Loucy (cell line): Measurements from ENCODE around the gene SULT1B1.

Source experiments
- H2AFZ ChIP-seq: fragments of 200-600 bp; sonication (generic); 2 replicates; pipeline ENCODE4 v1.6.0; 2016; ENCODE audit warnings: antibody characterized with exemption, mild to moderate bottlenecking, low read length, moderate library complexity
- H3F3A ChIP-seq: fragments of 200-600 bp; 2 replicates; pipeline ENCODE4 v1.6.0; 2016; ENCODE audit warnings: antibody characterized with exemption, low read depth, mild to moderate bottlenecking
- H3K27me3 ChIP-seq: fragments of 200-600 bp; sonication (generic); 2 replicates; pipeline ENCODE4 v1.6.1; 2014; ENCODE audit warnings: low read length, mild to moderate bottlenecking; ENCODE audit not compliant: insufficient read depth, poor library complexity, severe bottlenecking
- H3K36me3 ChIP-seq: fragments of 200-600 bp; sonication (generic); 2 replicates; pipeline ENCODE4 v1.6.1; 2016; ENCODE audit warnings: low read length; ENCODE audit not compliant: insufficient read depth
- H3K4me1 ChIP-seq: fragments of 200-600 bp; sonication (generic); 2 replicates; pipeline ENCODE4 v1.5.1; 2014; ENCODE audit warnings: low read length, mild to moderate bottlenecking; ENCODE audit not compliant: insufficient read depth, poor library complexity, severe bottlenecking
- H3K4me2 ChIP-seq: fragments of 200-600 bp; sonication (generic); 2 replicates; pipeline ENCODE4 v1.6.0; 2014; ENCODE audit warnings: antibody characterized with exemption, low read length, low read depth, mild to moderate bottlenecking; ENCODE audit not compliant: poor library complexity, severe bottlenecking
- H3K4me3 ChIP-seq: fragments of 200-600 bp; sonication (generic); 2 replicates; pipeline ENCODE4 v1.5.1; 2014; ENCODE audit warnings: low read length, mild to moderate bottlenecking, mixed read lengths; ENCODE audit not compliant: poor library complexity, severe bottlenecking
- H3K79me2 ChIP-seq: fragments of 200-600 bp; sonication (generic); 2 replicates; pipeline ENCODE4 v1.6.1; 2014; ENCODE audit warnings: low read length; ENCODE audit not compliant: insufficient read depth
- H3K9ac ChIP-seq: fragments of 200-600 bp; sonication (generic); 2 replicates; pipeline ENCODE4 v1.6.0; 2014; ENCODE audit warnings: mild to moderate bottlenecking, low read depth, low read length, moderate library complexity; ENCODE audit not compliant: poor library complexity, severe bottlenecking
- H3K9me2 ChIP-seq: fragments of 200-600 bp; sonication (generic); replicated peaks from 2 replicates; pipeline ENCODE4 v1.6.1; 2016; ENCODE audit warnings: low read depth, low read length, mixed read lengths
- H3K9me3 ChIP-seq: fragments of 200-600 bp; sonication (generic); 2 replicates; pipeline ENCODE4 v1.6.1; 2014; ENCODE audit warnings: mild to moderate bottlenecking, antibody characterized with exemption, low read length, low read depth; ENCODE audit not compliant: insufficient read depth
- H4K20me1 ChIP-seq: fragments of 200-600 bp; sonication (generic); 2 replicates; pipeline ENCODE4 v1.6.0; 2014; ENCODE audit warnings: antibody characterized with exemption, low read length, mild to moderate bottlenecking; ENCODE audit not compliant: insufficient read depth, poor library complexity, severe bottlenecking
- EZH2phosphoT487 ChIP-seq: fragments of 200-600 bp; IDR thresholded peaks from 2 replicates; pipeline ENCODE4 v1.6.1; 2018; ENCODE audit warnings: antibody characterized with exemption, mild to moderate bottlenecking, moderate library complexity, borderline replicate concordance
- TF ChIP-seq, protein P1 (sequence below): fragments of 200-600 bp; sonication (generic); conservative IDR thresholded peaks from 2 replicates; pipeline ENCODE4 v1.5.1; 2014; ENCODE audit warnings: mild to moderate bottlenecking, antibody characterized with exemption, low read length

Gene SULT1B1

DNA sequence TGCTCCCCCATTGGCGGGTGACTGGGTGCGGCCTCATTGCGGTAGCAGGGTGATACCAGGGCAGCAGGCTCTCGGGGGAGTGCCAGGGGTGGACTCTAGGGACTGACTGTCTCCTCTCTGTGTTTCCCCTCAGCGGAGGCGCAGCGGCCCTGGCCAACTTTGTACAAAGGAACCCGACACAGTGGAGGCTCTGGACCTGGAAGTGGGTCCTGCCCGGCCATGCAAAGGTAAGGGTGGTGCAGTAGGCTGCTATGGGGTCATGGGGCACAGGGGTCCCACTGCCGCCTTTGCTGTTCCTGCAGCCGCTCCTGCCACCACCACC lies 16.3 kb downstream of the SULT1B1 start:
- H3F3A ChIP-seq, result no peaks in the 10 kb centered on the region

DNA sequence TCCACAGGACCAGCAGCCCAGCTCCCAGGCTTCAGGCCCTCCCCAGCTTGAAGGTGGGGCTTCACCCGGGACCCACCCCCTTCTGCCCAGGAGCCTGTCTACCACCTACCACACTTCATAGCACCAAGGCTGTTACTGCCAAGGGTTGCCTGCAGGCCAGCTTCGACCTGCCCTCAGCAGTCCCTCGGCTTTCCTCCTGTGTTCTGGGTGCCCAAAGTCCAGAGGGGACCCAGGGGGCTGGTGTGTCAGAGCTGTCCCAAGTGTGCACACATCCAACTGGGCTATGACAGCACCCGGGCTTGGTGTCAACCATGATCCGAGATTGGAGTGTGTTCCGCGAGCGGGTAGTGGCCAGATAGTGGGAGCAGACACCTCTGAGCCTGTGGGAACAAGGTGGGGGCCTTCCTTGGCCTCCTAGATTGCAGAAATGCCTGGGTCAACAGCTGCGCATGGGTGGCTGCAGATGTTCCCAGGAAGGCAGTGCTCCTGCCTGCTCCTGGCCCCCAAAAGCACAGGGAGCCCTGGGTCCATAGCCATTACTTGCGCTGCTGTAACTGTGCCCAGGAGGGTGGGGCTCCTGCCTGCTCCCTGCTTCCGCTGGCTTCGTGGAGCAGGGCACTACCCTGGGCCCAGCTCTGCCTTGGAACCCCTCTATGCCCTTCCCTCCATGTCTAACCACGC lies 16.8 kb downstream of the SULT1B1 start:
- no peak overlapping the region for H3K4me2 ChIP-seq
- no peaks in the 10 kb centered on the region for H3K36me3 ChIP-seq
- H4K20me1 ChIP-seq, result no peaks in the 10 kb centered on the region
- no peak overlapping the region for H3K9ac ChIP-seq
- no peaks in the 10 kb centered on the region for H3K27me3 ChIP-seq
- H3F3A ChIP-seq, result no peaks in the 10 kb centered on the region
- TF ChIP-seq, protein P1, sequence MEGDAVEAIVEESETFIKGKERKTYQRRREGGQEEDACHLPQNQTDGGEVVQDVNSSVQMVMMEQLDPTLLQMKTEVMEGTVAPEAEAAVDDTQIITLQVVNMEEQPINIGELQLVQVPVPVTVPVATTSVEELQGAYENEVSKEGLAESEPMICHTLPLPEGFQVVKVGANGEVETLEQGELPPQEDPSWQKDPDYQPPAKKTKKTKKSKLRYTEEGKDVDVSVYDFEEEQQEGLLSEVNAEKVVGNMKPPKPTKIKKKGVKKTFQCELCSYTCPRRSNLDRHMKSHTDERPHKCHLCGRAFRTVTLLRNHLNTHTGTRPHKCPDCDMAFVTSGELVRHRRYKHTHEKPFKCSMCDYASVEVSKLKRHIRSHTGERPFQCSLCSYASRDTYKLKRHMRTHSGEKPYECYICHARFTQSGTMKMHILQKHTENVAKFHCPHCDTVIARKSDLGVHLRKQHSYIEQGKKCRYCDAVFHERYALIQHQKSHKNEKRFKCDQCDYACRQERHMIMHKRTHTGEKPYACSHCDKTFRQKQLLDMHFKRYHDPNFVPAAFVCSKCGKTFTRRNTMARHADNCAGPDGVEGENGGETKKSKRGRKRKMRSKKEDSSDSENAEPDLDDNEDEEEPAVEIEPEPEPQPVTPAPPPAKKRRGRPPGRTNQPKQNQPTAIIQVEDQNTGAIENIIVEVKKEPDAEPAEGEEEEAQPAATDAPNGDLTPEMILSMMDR, result no peak
- no peak for TF ChIP-seq EZH2phosphoT487
- no peak overlapping the region for H3K4me3 ChIP-seq
- H2AFZ ChIP-seq, result no peak overlapping the region
- H3K9me2 ChIP-seq, result no peaks in the 10 kb centered on the region
- H3K79me2 ChIP-seq, result no peaks in the 10 kb centered on the region
- H3K4me1 ChIP-seq, result no peaks in the 10 kb centered on the region
- H3K9me3 ChIP-seq, result no peaks in the 10 kb centered on the region

More for the DNA sequence above, 16.3 kb downstream of the SULT1B1 start:
- Histone ChIP-seq H3K79me2 (no peaks in the 10 kb centered on the region), H3K4me2 (no peak overlapping the region), H3K4me3 (no peak overlapping the region), H3K9me2 (no peaks in the 10 kb centered on the region), H3K9ac (no peak overlapping the region), H3K4me1 (no peaks in the 10 kb centered on the region), H3K36me3 (no peaks in the 10 kb centered on the region), H3K9me3 (no peaks in the 10 kb centered on the region), H2AFZ (no peak overlapping the region), H4K20me1 (no peaks in the 10 kb centered on the region), H3K27me3 (no peaks in the 10 kb centered on the region)
- TF ChIP-seq EZH2phosphoT487, result no peak
- TF ChIP-seq, protein P1, result no peak

DNA sequence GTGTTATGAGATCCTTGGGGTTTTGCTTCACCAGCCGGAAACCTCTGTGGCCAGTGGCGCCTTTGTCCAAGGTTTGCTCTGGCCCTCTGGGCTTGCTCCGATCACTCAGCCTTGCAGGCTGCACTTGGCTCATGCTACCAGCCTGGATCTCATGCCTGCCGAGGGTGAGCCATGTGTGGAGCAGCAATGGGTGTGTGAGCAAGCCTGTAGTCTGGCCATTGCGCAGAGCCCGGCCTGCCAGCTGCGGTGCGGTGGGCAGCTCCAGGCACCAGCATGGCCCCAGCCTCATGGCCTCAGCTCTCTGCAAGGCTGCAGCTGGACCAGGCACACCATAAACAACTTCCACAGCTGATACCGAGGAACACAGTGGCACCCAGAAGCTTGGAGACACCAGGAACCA lies 17.8 kb downstream of the SULT1B1 start:
- no peak overlapping the region for H3K9ac ChIP-seq
- H3K4me1 ChIP-seq, result no peaks in the 10 kb centered on the region
- TF ChIP-seq, protein P1, result no peak
- no peak for TF ChIP-seq EZH2phosphoT487
- H3K9me2 ChIP-seq, result no peaks in the 10 kb centered on the region
- H3K9me3 ChIP-seq, result no peaks in the 10 kb centered on the region
- H3K27me3 ChIP-seq, result no peaks in the 10 kb centered on the region
- no peak overlapping the region for H3K4me3 ChIP-seq
- H3K4me2 ChIP-seq, result no peak overlapping the region
- no peaks in the 10 kb centered on the region for H4K20me1 ChIP-seq
- H3F3A ChIP-seq, result no peaks in the 10 kb centered on the region
- H3K79me2 ChIP-seq, result no peaks in the 10 kb centered on the region
- H2AFZ ChIP-seq, result no peak overlapping the region
- no peaks in the 10 kb centered on the region for H3K36me3 ChIP-seq
